Hepatocyte (in vitro differentiated cells): ENCODE results near the gene CD300E. TPM values are rescaled to one million over a fixed set of nuclear protein-coding genes. Genes with fewer than 3 reads are reported as not detected.
"Not testable (repeated sequence)": the region's sequence is repeated elsewhere in the genome, so short reads cannot be mapped to it uniquely, and the experiment has no call there.

Experiments
- DNase-seq: peaks from one replicate; pipeline ENCODE4 v3.0.0-alpha.2; 2016; ENCODE audit warnings: low spot score
- H2AFZ ChIP-seq: fragments of 200-600 bp; sonication (generic); 2 replicates; pipeline ENCODE4 v1.6.0; 2016; ENCODE audit warnings: antibody characterized with exemption, mild to moderate bottlenecking
- H3K27ac ChIP-seq: fragments of 200-600 bp; sonication (generic); 2 replicates; pipeline ENCODE4 v1.5.1; 2016; ENCODE audit warnings: mild to moderate bottlenecking
- H3K27me3 ChIP-seq: fragments of 200-600 bp; sonication (generic); 2 replicates; pipeline ENCODE4 v1.6.1; 2016
- H3K36me3 ChIP-seq: fragments of 200-600 bp; sonication (generic); replicated peaks from 2 replicates; pipeline ENCODE4 v1.5.1; 2016; ENCODE audit warnings: low read depth; ENCODE audit not compliant: insufficient read depth
- H3K4me1 ChIP-seq: fragments of 200-600 bp; sonication (generic); 2 replicates; pipeline ENCODE4 v1.5.1; 2016; ENCODE audit warnings: mild to moderate bottlenecking, moderate library complexity; ENCODE audit not compliant: insufficient read depth
- H3K4me2 ChIP-seq: fragments of 200-600 bp; sonication (generic); 2 replicates; pipeline ENCODE4 v1.6.0; 2016
- H3K4me3 ChIP-seq: fragments of 200-600 bp; sonication (generic); 2 replicates; pipeline ENCODE4 v1.5.1; 2016; ENCODE audit warnings: mild to moderate bottlenecking
- H3K79me2 ChIP-seq: fragments of 200-600 bp; sonication (generic); 2 replicates; pipeline ENCODE4 v1.6.0; 2017; ENCODE audit warnings: mild to moderate bottlenecking
- H3K9me2 ChIP-seq: fragments of 200-600 bp; sonication (generic); replicated peaks from 2 replicates; pipeline ENCODE4 v1.6.0; 2017; ENCODE audit warnings: mild to moderate bottlenecking; ENCODE audit not compliant: insufficient read depth
- H3K9me3 ChIP-seq: fragments of 200-600 bp; sonication (generic); 2 replicates; pipeline ENCODE4 v1.5.1; 2016; ENCODE audit warnings: low read depth, mild to moderate bottlenecking
- H4K20me1 ChIP-seq: fragments of 200-600 bp; sonication (generic); 2 replicates; pipeline ENCODE4 v1.6.0; 2016; ENCODE audit warnings: mild to moderate bottlenecking; ENCODE audit not compliant: insufficient read depth, poor library complexity, severe bottlenecking
- CTCF ChIP-seq: fragments of 200-600 bp; sonication (generic); IDR thresholded peaks from 2 replicates; pipeline ENCODE4 v1.5.1; 2016; ENCODE audit warnings: antibody characterized with exemption, mild to moderate bottlenecking; ENCODE audit not compliant: poor library complexity
- EZH2 ChIP-seq: fragments of 200-600 bp; sonication (generic); IDR thresholded peaks from 2 replicates; pipeline ENCODE4 v1.6.1; 2016; ENCODE audit warnings: antibody characterized with exemption, mild to moderate bottlenecking, borderline replicate concordance
- EZH2phosphoT487 ChIP-seq: fragments of 200-600 bp; sonication (generic); IDR thresholded peaks from one replicate; pipeline ENCODE4 v1.6.1; 2018; ENCODE audit warnings: antibody characterized with exemption, mild to moderate bottlenecking, low read depth, moderate library complexity; ENCODE audit not compliant: unreplicated experiment, severe bottlenecking
- WGBS: methylation state at CpG from one replicate; pipeline ENCODE4 v1.1.6; 2016; ENCODE audit warnings: low lambda C conversion rate; ENCODE audit errors: missing lambda C conversion rate; 5-methylcytosine and 5-hydroxymethylcytosine counted together
- polyA plus RNA-seq: library from polyadenylated mRNA; unstranded; fragments of >200 nt; fragmentation: Nextera tagmentation; extraction: Ambion mirVana; gene quantifications from 2 replicates; pipeline ENCODE4 v1.2.1, GENCODE V29; 2016
- total RNA-seq: library from RNA; depleted of rRNA; stranded (reverse); fragments of >200 nt; gene quantifications from 2 replicates; pipeline ENCODE4 v1.2.3, GENCODE V29; 2014

The CD300E gene
- total and polyA plus RNA-seq, 2 experiments from 2014 or later, result 0.03 to 0.37 TPM

DNA sequence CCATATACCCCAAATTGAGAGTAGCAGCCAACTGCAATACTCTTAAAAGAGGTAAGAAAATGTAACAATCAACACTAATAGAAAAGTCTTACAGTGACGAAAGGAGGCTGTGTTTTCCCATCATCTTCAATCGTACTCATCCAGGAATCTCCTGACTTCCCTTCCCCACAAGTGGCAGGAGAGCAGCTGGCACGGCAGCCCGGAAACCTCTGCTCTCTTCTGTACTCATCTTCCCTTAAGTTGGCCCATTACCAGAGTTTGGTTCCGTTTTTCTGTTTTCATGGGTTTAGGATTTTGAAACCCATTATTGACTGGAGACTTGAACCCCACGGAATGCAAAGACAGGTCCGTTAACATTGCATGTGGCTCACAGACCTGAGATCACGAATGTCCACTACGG lies 44.6 kb downstream of the CD300E start:
- H3K4me3 ChIP-seq, result no peak overlapping the region

GRCh38 chr17:74574489-74575142 lies 48.9 kb downstream of the CD300E start:
- H3K4me1 ChIP-seq, result no peaks in the 10 kb centered on the region
- no peak for TF ChIP-seq EZH2
- no peak for TF ChIP-seq EZH2phosphoT487
- TF ChIP-seq CTCF, result no peak
- H3K36me3 ChIP-seq, result no peaks in the 10 kb centered on the region
- H4K20me1 ChIP-seq, result no peaks in the 10 kb centered on the region
- WGBS, result 78% methylated on average over 5 of the region's 5 CpGs
- H2AFZ ChIP-seq, result no peak overlapping the region
- no peaks in the 10 kb centered on the region for H3K79me2 ChIP-seq
- H3K4me3 ChIP-seq, result no peak overlapping the region
- peaks cover 3% of the 10 kb centered on the region for H3K27me3 ChIP-seq
- H3K9me3 ChIP-seq, result no peaks in the 10 kb centered on the region
- no peak overlapping the region for H3K4me2 ChIP-seq
- H3K9me2 ChIP-seq, result no peaks in the 10 kb centered on the region
- no peak for DNase-seq
- no peak overlapping the region for H3K27ac ChIP-seq

More for the DNA sequence above, 44.6 kb downstream of the CD300E start:
- H3K9me2 ChIP-seq, result no peaks in the 10 kb centered on the region
- H3K36me3 ChIP-seq, result no peaks in the 10 kb centered on the region
- H4K20me1 ChIP-seq, result no peaks in the 10 kb centered on the region
- 87% methylated on average over 9 of the region's 9 CpGs for WGBS
- H3K79me2 ChIP-seq, result no peaks in the 10 kb centered on the region
- H3K4me1 ChIP-seq, result no peaks in the 10 kb centered on the region
- no peak overlapping the region for H3K4me2 ChIP-seq
- no peaks in the 10 kb centered on the region for H3K9me3 ChIP-seq
- H2AFZ ChIP-seq, result no peak overlapping the region
- H3K27ac ChIP-seq, result no peak overlapping the region
- peaks cover 3% of the 10 kb centered on the region for H3K27me3 ChIP-seq
- TF ChIP-seq CTCF (no peak), EZH2phosphoT487 (no peak), EZH2 (no peak)
- no peak for DNase-seq

GRCh38 chr17:74573635-74574034 lies 49.9 kb downstream of the CD300E start:
- H2AFZ ChIP-seq, H3K4me2 ChIP-seq, H3K4me1 ChIP-seq, H3K9me2 ChIP-seq, DNase-seq, H4K20me1 ChIP-seq, H3K9me3 ChIP-seq, H3K4me3 ChIP-seq, H3K79me2 ChIP-seq, H3K27ac ChIP-seq, H3K36me3 ChIP-seq, H3K27me3 ChIP-seq: not testable (repeated sequence)

- Histone ChIP-seq H3K27me3 (peaks cover 3% of the 10 kb centered on the region), H4K20me1 (no peaks in the 10 kb centered on the region), H3K9me2 (no peaks in the 10 kb centered on the region), H3K36me3 (no peaks in the 10 kb centered on the region), H3K4me1 (no peaks in the 10 kb centered on the region), H3K79me2 (no peaks in the 10 kb centered on the region), H3K4me3 (no peak overlapping the region), H2AFZ (no peak overlapping the region), H3K27ac (no peak overlapping the region), H3K9me3 (no peaks in the 10 kb centered on the region), H3K4me2 (no peak overlapping the region)
- no peak for DNase-seq
- TF ChIP-seq CTCF (no peak), EZH2 (no peak), EZH2phosphoT487 (no peak)
- 85% methylated on average over 3 of the region's 3 CpGs for WGBS
These were observed 50.4 kb downstream of the CD300E start for GRCh38 chr17:74573169-74573568.
